Measurements from ENCODE around the gene TMPRSS7.

Gene TMPRSS7

DNA sequence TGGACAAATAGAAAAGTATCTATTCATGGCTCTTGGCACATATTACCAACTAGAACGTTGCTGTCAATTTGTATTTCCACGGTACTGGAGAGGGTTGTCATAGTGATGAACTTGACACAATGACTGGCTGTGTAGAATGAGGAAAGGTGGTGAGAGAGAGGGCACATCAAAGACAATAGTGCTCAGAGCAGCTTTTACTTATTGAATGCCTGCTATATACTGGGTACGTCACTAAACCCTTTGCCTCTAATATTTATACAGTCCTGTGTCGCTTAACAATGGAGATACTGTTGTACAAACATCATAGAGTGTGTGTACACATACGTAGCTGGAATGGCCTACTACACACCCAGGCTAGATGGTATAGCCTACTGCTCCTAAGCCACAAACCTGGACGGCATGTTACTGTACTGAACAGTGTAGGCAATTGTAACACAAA is 8.3 kb downstream of the TMPRSS7 start:
- H3K4me3 Mint-ChIP-seq = no peak overlapping the region
- no peaks in the 10 kb centered on the region for H3K9me3 Mint-ChIP-seq
- no peaks in the 10 kb centered on the region for H3K27me3 Mint-ChIP-seq (ENCODE audit: low read depth)
- H3K4me1 Mint-ChIP-seq = peaks cover 5% of the 10 kb centered on the region
- no peaks in the 10 kb centered on the region for H3K36me3 Mint-ChIP-seq (ENCODE audit: low read depth)
- no peak overlapping the region for H3K27ac Mint-ChIP-seq
- no peak for TF ChIP-seq CTCF (IDR thresholded peaks at IDR 0.05; ENCODE audit: unreplicated experiment in 3 of 3)

GRCh38 chr3:112043621-112044201 is 9.2 kb downstream of the TMPRSS7 start:
- no peak overlapping the region for H3K4me3 Mint-ChIP-seq
- no peak overlapping the region for H3K27ac Mint-ChIP-seq
- peaks cover 5% of the 10 kb centered on the region for H3K4me1 Mint-ChIP-seq
- no peaks in the 10 kb centered on the region for H3K27me3 Mint-ChIP-seq (ENCODE audit: low read depth)
- no peaks in the 10 kb centered on the region for H3K36me3 Mint-ChIP-seq (ENCODE audit: low read depth)
- peak; percentile 91 to 95 (median 92) for TF ChIP-seq CTCF (IDR thresholded peaks at IDR 0.05; ENCODE audit: unreplicated experiment in 3 of 3)
- H3K9me3 Mint-ChIP-seq = no peaks in the 10 kb centered on the region

DNA sequence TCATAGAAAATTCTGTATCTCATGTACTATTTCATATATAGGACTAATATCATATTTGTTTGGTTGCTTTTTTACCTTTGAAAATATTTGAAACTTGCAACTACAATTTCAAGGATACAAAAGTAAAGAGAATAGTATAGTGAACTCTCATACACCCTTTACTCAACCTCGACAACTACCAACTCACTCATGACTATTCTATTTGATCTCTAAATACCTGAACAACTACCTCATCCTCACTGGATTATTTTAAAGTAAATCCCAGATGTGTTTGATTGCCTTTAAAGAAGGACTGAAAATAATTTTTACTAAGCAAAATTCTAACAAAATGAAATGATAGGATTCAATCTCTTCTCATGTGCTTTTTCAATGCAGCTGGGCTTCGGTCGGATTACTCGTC is 12.1 kb downstream of the TMPRSS7 start:
- Mint-ChIP-seq H3K27ac (no peak overlapping the region), H3K4me1 (no peaks in the 10 kb centered on the region), H3K9me3 (no peaks in the 10 kb centered on the region)

GRCh38 chr3:112047264-112047663 is 12.7 kb downstream of the TMPRSS7 start:
- H3K36me3 Mint-ChIP-seq (ENCODE audit: low read depth) = no peaks in the 10 kb centered on the region
- H3K4me1 Mint-ChIP-seq = no peaks in the 10 kb centered on the region
- H3K9me3 Mint-ChIP-seq = no peaks in the 10 kb centered on the region
- H3K27ac Mint-ChIP-seq = no peak overlapping the region
- no peaks in the 10 kb centered on the region for H3K27me3 Mint-ChIP-seq (ENCODE audit: low read depth)
- TF ChIP-seq CTCF (IDR thresholded peaks at IDR 0.05; ENCODE audit: unreplicated experiment in 3 of 3) = no peak
- no peak overlapping the region for H3K4me3 Mint-ChIP-seq

More for the DNA sequence above, 12.1 kb downstream of the TMPRSS7 start:
- TF ChIP-seq CTCF (IDR thresholded peaks at IDR 0.05; ENCODE audit: unreplicated experiment in 3 of 3) = no peak
- no peak overlapping the region for H3K4me3 Mint-ChIP-seq
- no peaks in the 10 kb centered on the region for H3K27me3 Mint-ChIP-seq (ENCODE audit: low read depth)
- no peaks in the 10 kb centered on the region for H3K36me3 Mint-ChIP-seq (ENCODE audit: low read depth)

- H3K27me3 Mint-ChIP-seq (ENCODE audit: low read depth) = no peaks in the 10 kb centered on the region
- no peak overlapping the region for H3K4me3 Mint-ChIP-seq
- TF ChIP-seq CTCF (IDR thresholded peaks at IDR 0.05; ENCODE audit: unreplicated experiment in 3 of 3) = no peak
- no peaks in the 10 kb centered on the region for H3K4me1 Mint-ChIP-seq
- no peaks in the 10 kb centered on the region for H3K9me3 Mint-ChIP-seq
- H3K27ac Mint-ChIP-seq = no peak overlapping the region
- no peaks in the 10 kb centered on the region for H3K36me3 Mint-ChIP-seq (ENCODE audit: low read depth)
Observed at GRCh38 chr3:112048911-112049310, 14.4 kb downstream of the TMPRSS7 start.

- no peak for TF ChIP-seq CTCF (IDR thresholded peaks at IDR 0.05; ENCODE audit: unreplicated experiment in 3 of 3)
- Mint-ChIP-seq H3K4me3 (no peak overlapping the region), H3K27ac (no peak overlapping the region), H3K9me3 (no peaks in the 10 kb centered on the region), H3K36me3 (ENCODE audit: low read depth) (no peaks in the 10 kb centered on the region), H3K27me3 (ENCODE audit: low read depth) (no peaks in the 10 kb centered on the region), H3K4me1 (no peaks in the 10 kb centered on the region)
Observed at GRCh38 chr3:112053229-112053628, 18.7 kb downstream of the TMPRSS7 start.
